Stomach (tissue), 9 donors: Measurements from ENCODE around the gene MAGI1. TPM values are rescaled to one million over a fixed set of nuclear protein-coding genes. Genes with fewer than 3 reads are reported as not detected.
"Not testable (repeated sequence)": the region's sequence is repeated elsewhere in the genome, so short reads cannot be mapped to it uniquely, and the experiment has no call there.

ENCODE experiments used
- DNase-seq, 2 donors: peaks; one replicate each; pipeline versions ENCODE4 v3.0.0 to v3.0.0-alpha.2; 2013 to 2019
- H3K27ac ChIP-seq, 5 donors: fragments of 200-600 bp in 4 of 5; sonication (generic) in 4 of 5; one replicate each; pipeline ENCODE4 v1.5.1; 2013 to 2019; ENCODE audit warnings: mild to moderate bottlenecking in 1 of 5, moderate library complexity in 1 of 5
- H3K27me3 ChIP-seq, 3 donors: fragments of 200-600 bp; sonication (generic); one replicate each; pipeline ENCODE4 v1.5.1; 2017 to 2019; ENCODE audit warnings: mixed run types in 1 of 3
- H3K36me3 ChIP-seq, 4 donors: fragments of 200-600 bp; sonication (generic); 1 replicate in 3 of 4; 2 replicates in 1 of 4; pipeline ENCODE4 v1.5.1; 2016 to 2019
- H3K4me1 ChIP-seq, 4 donors: fragments of 200-600 bp; sonication (generic); one replicate each; pipeline ENCODE4 v1.5.1; 2016 to 2019
- H3K4me3 ChIP-seq, 4 donors: fragments of 200-600 bp; sonication (generic) in 3 of 4; one replicate each; pipeline ENCODE4 v1.5.1; 2016 to 2019; ENCODE audit warnings: mild to moderate bottlenecking in 1 of 4
- H3K9me3 ChIP-seq, 4 donors: fragments of 200-600 bp; sonication (generic); one replicate each; pipeline ENCODE4 v1.5.1; 2016 to 2019
- EP300 ChIP-seq: sonication (generic); formaldehyde crosslinking; IDR thresholded peaks from one replicate; pipeline ENCODE4 v1.6.1; 2017; ENCODE audit warnings: antibody characterized with exemption
- POLR2A ChIP-seq, 4 donors: fragments of 450-650 bp; IDR thresholded peaks; one replicate each; pipeline ENCODE4 v1.6.1; 2016; ENCODE audit warnings: antibody characterized with exemption in 4 of 4, control low read depth in 2 of 4, mild to moderate bottlenecking in 1 of 4, moderate library complexity in 1 of 4
- POLR2AphosphoS5 ChIP-seq, 3 donors: sonication (generic); formaldehyde crosslinking; IDR thresholded peaks; one replicate each; pipeline ENCODE4 v1.6.1; 2016; ENCODE audit warnings: antibody characterized with exemption in 3 of 3
- WGBS, 5 donors: extraction: QIAGEN DNeasy Blood & Tissue Kit in 3 of 5; methylation state at CpG; one replicate each; pipeline versions ENCODE4 v1.1.5 to v1.1.7; 2013 to 2018; 5-methylcytosine and 5-hydroxymethylcytosine counted together
- intact Hi-C: fragments of 100-400 bp; cut with DNase I; formaldehyde crosslinking; loops from one replicate; pipeline ENCODE4 v1.15.1; 2023; ENCODE audit warnings: low total_unique reads
- polyA plus RNA-seq, 3 donors: library from polyadenylated mRNA; stranded (reverse); fragments of 200-250 nt; gene quantifications; one replicate each; pipeline ENCODE4 v1.2.3, GENCODE V29; 2013
- total RNA-seq, 5 donors: library from RNA; depleted of rRNA; stranded (reverse); fragments of >200 nt; gene quantifications; one replicate each; pipeline versions ENCODE4 v1.1.0 to v1.2.3, GENCODE V29; 2014 to 2016
- TF ChIP-seq, protein P1 (sequence below), 7 experiments: fragments of 450-650 bp in 4 of 7; fragments of 200-600 bp in 3 of 7; sonication (generic) in 3 of 7; IDR thresholded peaks; one replicate each; pipeline ENCODE4 v1.5.1; 2016 to 2019; ENCODE audit warnings: antibody characterized with exemption in 7 of 7, control low read depth in 2 of 7, mild to moderate bottlenecking in 1 of 7
- donor health status: healthy with polysubstance abuse.
- donor health status: Bipolar disorder and iron deficiency.
- donor health status: healthy.

MAGI1 gene
- total and polyA plus RNA-seq, 8 donors = 5.7 to 237 (median 84.8) TPM

DNA sequence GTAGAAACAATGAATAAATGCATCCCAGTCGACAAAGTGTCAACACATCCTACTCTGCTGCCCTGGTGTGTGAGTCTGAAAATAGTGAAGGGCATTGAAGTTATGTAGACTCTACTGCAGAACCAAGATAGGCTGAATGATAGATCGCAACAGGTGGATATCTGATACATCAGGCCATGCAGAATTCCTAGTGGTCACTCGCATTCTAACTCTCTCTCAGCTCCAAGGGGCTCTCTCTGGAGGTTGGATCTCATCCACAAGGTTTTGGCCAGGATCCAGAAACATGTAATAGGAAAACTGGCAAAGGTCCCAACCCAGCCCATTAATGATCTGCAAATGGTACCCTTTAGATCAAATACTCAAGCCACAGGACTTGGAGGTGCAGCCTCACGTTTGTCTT is 514.1 kb downstream of the MAGI1 start:
- no peak for TF ChIP-seq POLR2AphosphoS5 (IDR thresholded peaks at IDR 0.05)
- TF ChIP-seq, protein P1, sequence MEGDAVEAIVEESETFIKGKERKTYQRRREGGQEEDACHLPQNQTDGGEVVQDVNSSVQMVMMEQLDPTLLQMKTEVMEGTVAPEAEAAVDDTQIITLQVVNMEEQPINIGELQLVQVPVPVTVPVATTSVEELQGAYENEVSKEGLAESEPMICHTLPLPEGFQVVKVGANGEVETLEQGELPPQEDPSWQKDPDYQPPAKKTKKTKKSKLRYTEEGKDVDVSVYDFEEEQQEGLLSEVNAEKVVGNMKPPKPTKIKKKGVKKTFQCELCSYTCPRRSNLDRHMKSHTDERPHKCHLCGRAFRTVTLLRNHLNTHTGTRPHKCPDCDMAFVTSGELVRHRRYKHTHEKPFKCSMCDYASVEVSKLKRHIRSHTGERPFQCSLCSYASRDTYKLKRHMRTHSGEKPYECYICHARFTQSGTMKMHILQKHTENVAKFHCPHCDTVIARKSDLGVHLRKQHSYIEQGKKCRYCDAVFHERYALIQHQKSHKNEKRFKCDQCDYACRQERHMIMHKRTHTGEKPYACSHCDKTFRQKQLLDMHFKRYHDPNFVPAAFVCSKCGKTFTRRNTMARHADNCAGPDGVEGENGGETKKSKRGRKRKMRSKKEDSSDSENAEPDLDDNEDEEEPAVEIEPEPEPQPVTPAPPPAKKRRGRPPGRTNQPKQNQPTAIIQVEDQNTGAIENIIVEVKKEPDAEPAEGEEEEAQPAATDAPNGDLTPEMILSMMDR (IDR thresholded peaks at IDR 0.05) = no peak
- no peak for TF ChIP-seq EP300
- no peak for TF ChIP-seq POLR2A (IDR thresholded peaks at IDR 0.05)
- Histone ChIP-seq H3K4me3 (no peak overlapping the region), H3K27ac (no peak overlapping the region), H3K4me1 (peaks cover 0 to 20% (median 5%) of the 10 kb centered on the region in 4 donors), H3K27me3 (no peaks in the 10 kb centered on the region), H3K9me3 (no peaks in the 10 kb centered on the region), H3K36me3 (no peaks in the 10 kb centered on the region)
- WGBS, 5 donors = 66 to 84% (median 73%) methylated on average over 4 of the region's 4 CpGs
- intact Hi-C loops = no loop called here
- DNase-seq = peak in 1 of 2 donors; percentile 22

- DNase-seq = no peak
- 73 to 79% (median 78%) methylated on average over 4 of the region's 4 CpGs for WGBS, 5 donors
- no peaks in the 10 kb centered on the region for H3K36me3 ChIP-seq
- TF ChIP-seq POLR2A (IDR thresholded peaks at IDR 0.05) (no peak), EP300 (no peak), POLR2AphosphoS5 (IDR thresholded peaks at IDR 0.05) (no peak)
- TF ChIP-seq, protein P1 (IDR thresholded peaks at IDR 0.05) = no peak
- intact Hi-C loops = no loop called here
- H3K27ac ChIP-seq = no peak overlapping the region
- H3K9me3 ChIP-seq = no peaks in the 10 kb centered on the region
- no peaks in the 10 kb centered on the region for H3K27me3 ChIP-seq
- H3K4me1 ChIP-seq = peaks cover 0 to 20% (median 5%) of the 10 kb centered on the region in 4 donors
- no peak overlapping the region for H3K4me3 ChIP-seq
Observed at GRCh38 chr3:65523878-65524277, 514.8 kb downstream of the MAGI1 start.

GRCh38 chr3:65521032-65521431 is 517.7 kb downstream of the MAGI1 start:
- Histone ChIP-seq H3K27ac (no peak overlapping the region), H3K9me3 (no peaks in the 10 kb centered on the region), H3K4me1 (peaks cover 0 to 20% (median 5%) of the 10 kb centered on the region in 4 donors), H3K27me3 (no peaks in the 10 kb centered on the region), H3K36me3 (no peaks in the 10 kb centered on the region), H3K4me3 (no peak overlapping the region)
- 69 to 79% (median 76%) methylated on average over 2 of the region's 2 CpGs for WGBS, 5 donors
- TF ChIP-seq POLR2A (IDR thresholded peaks at IDR 0.05) (no peak), POLR2AphosphoS5 (IDR thresholded peaks at IDR 0.05) (no peak), EP300 (no peak)
- TF ChIP-seq, protein P1 (IDR thresholded peaks at IDR 0.05) = no peak
- intact Hi-C loops = no loop called here
- no peak for DNase-seq

- Histone ChIP-seq H3K9me3 (no peaks in the 10 kb centered on the region), H3K27me3 (no peaks in the 10 kb centered on the region), H3K4me3 (no peak overlapping the region), H3K4me1 (no peaks in the 10 kb centered on the region), H3K27ac (no peak overlapping the region), H3K36me3 (no peaks in the 10 kb centered on the region)
- WGBS, 5 donors = 91 to 96% (median 95%) methylated on average over 5 of the region's 5 CpGs
- intact Hi-C loops = no loop called here
- TF ChIP-seq POLR2A (IDR thresholded peaks at IDR 0.05) (no peak), EP300 (no peak), POLR2AphosphoS5 (IDR thresholded peaks at IDR 0.05) (no peak)
- TF ChIP-seq, protein P1 (IDR thresholded peaks at IDR 0.05) = no peak
- DNase-seq = no peak
Observed at GRCh38 chr3:65516998-65517397, 521.7 kb downstream of the MAGI1 start.

DNA sequence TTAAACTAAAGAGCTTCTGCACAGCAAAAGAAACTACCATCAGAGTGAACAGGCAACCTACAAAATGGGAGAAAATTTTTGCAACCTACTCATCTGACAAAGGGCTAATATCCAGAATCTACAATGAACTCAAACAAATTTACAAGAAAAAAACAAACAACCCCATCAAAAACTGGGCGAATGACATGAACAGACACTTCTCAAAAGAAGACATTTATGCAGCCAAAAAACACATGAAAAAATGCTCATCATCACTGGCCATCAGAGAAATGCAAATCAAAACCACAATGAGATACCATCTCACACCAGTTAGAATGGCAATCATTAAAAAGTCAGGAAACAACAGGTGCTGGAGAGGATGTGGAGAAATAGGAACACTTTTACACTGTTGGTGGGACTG is 524.4 kb downstream of the MAGI1 start:
- intact Hi-C loops, H3K27me3 ChIP-seq, H3K9me3 ChIP-seq, H3K4me1 ChIP-seq, H3K36me3 ChIP-seq, DNase-seq, H3K4me3 ChIP-seq, H3K27ac ChIP-seq: not testable (repeated sequence)
- WGBS, 5 donors = 90 to 100% (median 92%) methylated on average over 1 of the region's 1 CpG

- WGBS, 5 donors = 73 to 79% (median 77%) methylated on average over 10 to 21 of the region's 24 CpGs
- H3K4me1 ChIP-seq, intact Hi-C loops, H3K36me3 ChIP-seq, DNase-seq, H3K9me3 ChIP-seq, H3K27ac ChIP-seq, H3K27me3 ChIP-seq: not testable (repeated sequence)
- peak overlapping the region in 2 of 4 donors; percentile 13 for H3K4me3 ChIP-seq
Observed at GRCh38 chr3:65509423-65509794, 529.3 kb downstream of the MAGI1 start.
